ENCODE data around the gene IL1RAP.
"Not testable (repeated sequence)": the region's sequence is repeated elsewhere in the genome, so short reads cannot be mapped to it uniquely, and the experiment has no call there.

The IL1RAP gene

DNA sequence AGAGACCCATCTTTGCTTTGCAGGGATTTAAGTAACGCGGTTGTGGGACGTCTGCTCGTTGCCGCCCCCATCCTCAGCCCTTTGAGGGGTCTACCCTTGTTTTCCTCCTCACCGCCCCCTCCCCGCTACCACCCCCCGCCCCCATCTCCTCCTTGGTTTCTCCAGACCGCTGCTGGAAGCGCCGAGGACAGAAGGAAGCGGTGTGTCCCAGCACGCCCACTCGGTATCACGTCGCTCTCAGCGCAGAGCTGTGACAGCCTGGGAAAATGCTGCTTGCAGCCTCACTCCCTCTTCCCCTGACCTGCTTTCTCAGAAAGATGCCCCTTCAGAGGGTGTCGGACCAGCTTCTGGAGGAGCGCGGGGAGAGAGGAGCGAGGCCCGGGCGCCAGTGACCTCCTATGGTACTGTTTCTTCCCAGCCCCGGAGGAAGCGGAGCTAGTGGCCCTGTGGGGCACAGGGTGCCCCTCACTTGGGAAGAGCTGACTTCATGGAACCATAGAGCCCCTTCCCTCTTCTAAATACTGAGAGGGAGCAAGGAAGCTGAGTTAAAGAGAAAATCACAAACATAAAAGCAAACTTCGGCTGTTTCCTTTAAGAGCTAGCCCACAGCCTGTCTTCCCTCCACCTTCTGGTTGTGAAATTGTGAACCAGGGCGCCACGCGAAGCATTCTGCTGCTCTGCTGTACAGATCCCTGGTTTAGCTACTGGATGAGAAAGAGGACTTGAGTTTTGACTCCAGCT lies 698 bp downstream of the IL1RAP start:
- peak in 5 of 6 experiments; percentile 1 to 54 (median 30) for DNase-seq

GRCh38 chr3:190516416-190516815 lies 2.5 kb downstream of the IL1RAP start:
- DNase-seq = no peak

GRCh38 chr3:190517687-190518086 lies 3.8 kb downstream of the IL1RAP start:
- no peak for DNase-seq

GRCh38 chr3:190518531-190518930 lies 4.6 kb downstream of the IL1RAP start:
- not testable (repeated sequence) for DNase-seq

DNA sequence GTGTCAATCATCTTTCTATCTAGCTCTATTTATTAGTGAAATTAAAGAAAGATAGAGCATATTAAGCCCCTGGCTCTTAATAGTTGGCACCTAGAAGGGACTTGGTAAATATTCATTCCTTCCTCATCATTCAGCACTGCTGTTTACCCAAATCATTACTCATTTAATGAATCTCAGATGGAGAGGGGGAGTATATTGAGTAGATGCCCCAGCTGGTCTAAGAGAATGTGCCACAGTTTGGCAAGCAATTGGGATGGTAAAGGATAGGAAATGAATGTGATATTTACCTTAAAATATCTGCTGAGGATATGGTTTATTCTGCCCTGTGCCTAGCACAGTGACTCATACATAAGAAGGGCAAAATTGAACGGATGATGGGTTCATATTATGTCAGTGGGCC lies 6.0 kb downstream of the IL1RAP start:
- no peak for DNase-seq

- DNase-seq = no peak
These were observed 8.1 kb downstream of the IL1RAP start for GRCh38 chr3:190521998-190522397.

DNA sequence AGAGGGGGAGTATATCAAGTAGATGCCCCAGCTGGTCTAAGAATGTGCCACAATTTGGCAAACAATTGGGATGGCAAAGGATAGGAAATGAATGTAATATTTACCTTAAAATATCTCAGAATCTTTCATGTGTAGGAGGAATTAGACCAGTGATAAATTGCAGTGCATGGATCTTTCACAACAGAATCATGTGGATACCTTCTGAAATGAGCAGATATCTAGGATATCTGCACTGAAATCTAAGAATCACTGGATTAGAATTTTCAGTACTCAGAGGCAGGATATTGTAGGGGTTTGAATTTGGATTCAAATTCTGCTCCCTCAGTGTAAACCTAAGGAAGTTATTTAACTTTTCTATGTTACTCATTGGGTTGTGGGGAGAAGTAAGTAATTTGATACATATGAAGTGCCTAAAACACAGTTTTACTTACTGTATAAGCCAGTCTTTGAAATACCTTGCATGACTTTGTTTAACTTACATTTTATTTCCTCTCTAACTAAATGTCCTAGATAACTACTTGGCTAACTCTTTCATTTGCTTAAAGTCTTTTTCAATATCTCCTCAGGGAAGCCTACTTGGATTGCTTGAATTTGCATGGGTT lies 8.8 kb downstream of the IL1RAP start:
- no peak for DNase-seq

GRCh38 chr3:190524942-190525341 lies 11.1 kb downstream of the IL1RAP start:
- DNase-seq = no peak

GRCh38 chr3:190525634-190526033 lies 11.7 kb downstream of the IL1RAP start:
- DNase-seq = no peak

- no peak for DNase-seq
These were observed 13.2 kb downstream of the IL1RAP start for GRCh38 chr3:190526787-190527762.

GRCh38 chr3:190528706-190529105 lies 14.8 kb downstream of the IL1RAP start:
- DNase-seq = no peak

GRCh38 chr3:190531406-190531805 lies 17.5 kb downstream of the IL1RAP start:
- DNase-seq = no peak

DNA sequence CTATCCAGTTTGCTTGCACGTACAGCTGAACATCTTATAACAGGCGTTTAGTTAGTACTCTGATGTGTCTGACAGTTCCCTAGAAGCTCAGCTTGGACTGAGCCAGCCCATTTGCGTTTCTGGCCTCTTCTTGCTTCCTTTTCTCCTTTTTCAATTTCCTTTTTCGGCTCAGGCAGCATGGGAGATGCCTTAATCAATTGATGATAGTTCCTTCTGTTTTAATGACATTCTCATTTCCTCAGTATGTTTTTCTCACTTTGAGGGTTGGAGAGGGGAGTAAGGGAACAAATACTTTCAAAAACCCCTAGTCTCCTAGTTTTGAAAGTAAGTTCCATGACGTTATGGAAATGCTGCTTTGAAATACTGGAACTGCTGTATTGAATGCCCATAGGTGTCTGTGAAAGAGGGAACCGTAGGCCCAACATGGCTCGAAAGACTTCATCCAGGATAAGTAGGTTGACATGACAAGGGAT lies 18.9 kb downstream of the IL1RAP start:
- DNase-seq = no peak

DNA sequence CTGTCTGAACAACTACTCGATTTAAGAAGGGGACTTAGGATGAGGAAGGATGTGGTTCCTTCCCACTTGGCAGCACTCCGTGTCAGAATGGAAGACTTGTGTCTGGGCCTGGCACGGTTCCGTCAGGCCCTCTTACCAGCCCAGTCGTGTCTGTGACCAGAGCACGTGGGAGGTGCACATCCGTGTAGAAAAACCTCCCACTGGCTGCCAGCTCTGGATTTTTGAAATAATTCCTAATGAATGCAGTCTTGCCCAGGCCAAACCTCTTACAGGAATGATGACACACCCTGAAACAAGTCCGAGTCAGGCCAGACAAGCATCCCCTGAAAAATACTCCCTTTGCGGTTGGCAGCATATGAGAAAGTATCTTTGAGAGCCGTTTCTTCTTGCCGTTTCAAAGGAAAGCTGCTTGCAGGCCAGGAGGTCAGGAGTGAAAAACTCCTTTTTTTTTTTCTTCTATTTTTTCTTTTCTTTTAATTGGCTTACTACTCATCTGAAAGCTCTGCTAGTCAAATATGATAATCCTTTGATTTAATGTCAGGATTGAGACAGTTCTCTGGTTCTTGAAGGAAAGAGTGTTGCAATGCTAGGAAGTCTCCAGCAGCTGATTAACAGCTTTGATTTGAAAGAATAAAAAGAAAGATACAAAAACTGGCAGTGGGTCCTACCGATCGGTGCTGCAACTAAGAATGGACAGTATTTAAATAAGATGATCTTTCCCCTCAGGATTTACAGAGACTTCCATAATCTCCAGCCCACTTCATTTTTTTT lies 19.8 kb downstream of the IL1RAP start:
- DNase-seq = no peak

- no peak for DNase-seq
These were observed 20.5 kb downstream of the IL1RAP start for GRCh38 chr3:190534386-190534785.

DNA sequence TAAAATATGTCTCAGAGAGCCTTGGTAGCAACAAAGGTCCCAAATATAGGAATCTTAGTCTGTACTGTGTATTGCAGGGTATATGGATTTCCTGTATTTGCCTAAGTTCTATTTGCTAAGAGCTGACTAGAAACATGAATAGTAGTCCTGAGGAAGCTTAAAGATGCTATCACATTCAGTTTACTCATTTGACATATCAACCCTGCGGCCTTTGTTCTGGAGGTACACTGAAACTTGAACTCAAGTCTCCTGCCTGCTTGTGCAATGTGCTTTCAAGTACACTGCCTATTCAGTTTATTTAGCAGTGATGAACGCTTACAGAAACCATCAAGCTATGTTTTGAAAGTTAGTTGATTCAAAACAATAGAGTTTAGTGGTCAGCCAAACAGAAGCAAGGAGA lies 21.1 kb downstream of the IL1RAP start:
- no peak for DNase-seq

GRCh38 chr3:190537146-190537545 lies 23.3 kb downstream of the IL1RAP start:
- no peak for DNase-seq

DNA sequence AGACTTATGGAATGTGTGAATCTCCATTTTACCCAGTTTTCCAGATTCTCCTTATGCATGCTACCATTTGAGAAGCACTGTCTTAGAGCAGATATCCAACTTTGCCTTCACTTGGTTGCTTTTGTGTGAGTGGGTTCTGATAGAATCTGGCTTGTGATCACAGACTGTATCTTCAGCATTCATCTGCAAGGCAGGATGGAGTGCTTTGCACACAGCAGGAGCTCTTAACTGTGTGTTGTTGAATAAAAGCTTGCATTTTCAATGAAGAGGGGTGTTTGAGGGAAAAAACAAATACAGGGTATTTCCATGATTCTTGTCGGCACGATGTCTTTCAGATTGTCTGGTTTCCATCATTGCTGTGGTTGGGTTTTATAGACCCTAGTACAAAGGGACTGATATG lies 24.4 kb downstream of the IL1RAP start:
- DNase-seq = no peak

GRCh38 chr3:190539526-190539925 lies 25.6 kb downstream of the IL1RAP start:
- DNase-seq = no peak

- DNase-seq = no peak
These were observed 27.1 kb downstream of the IL1RAP start for GRCh38 chr3:190541008-190541407.

- no peak for DNase-seq
These were observed 27.7 kb downstream of the IL1RAP start for GRCh38 chr3:190541560-190541959.

DNA sequence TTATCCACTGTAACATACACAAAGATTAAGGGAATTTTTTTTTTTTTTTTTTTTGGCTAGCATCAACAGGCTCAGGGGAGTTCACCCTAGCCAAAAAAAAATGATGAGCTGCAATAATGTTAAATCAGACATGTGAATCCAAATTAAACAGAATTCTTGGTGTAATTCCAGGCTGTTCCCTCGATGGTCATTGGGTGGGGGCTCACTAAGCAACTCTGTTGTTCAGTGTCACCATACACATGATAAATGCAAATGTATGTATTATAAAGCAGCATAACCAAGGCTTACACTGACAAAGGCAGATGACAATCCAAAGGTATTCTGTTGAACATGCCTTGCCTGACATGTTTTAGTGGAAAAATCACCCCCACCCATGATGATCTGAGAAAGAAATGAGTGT lies 29.0 kb downstream of the IL1RAP start:
- no peak for DNase-seq

GRCh38 chr3:190543671-190544070 lies 29.8 kb downstream of the IL1RAP start:
- DNase-seq = no peak

All from stimulated activated naive CD4-positive, alpha-beta T cell (primary cell).